Neural cell (in vitro differentiated cells): Measurements from ENCODE around the gene SYNC. TPM values are rescaled to one million over a fixed set of nuclear protein-coding genes. Genes with fewer than 3 reads are reported as not detected.

Experiments
- H2AFZ ChIP-seq: fragments of 200-600, 300-800 bp; sonication (generic), shearing (Covaris generic); 2 replicates; pipeline ENCODE4 v1.6.0; 2014; ENCODE audit warnings: low read depth, mild to moderate bottlenecking, antibody characterized with exemption, low read length, moderate library complexity
- H3F3A ChIP-seq: fragments of 200-600 bp; shearing (Covaris generic); 2 replicates; pipeline ENCODE4 v1.6.1; 2016; ENCODE audit warnings: mild to moderate bottlenecking, moderate library complexity, mixed read lengths, antibody characterized with exemption, low read length; ENCODE audit not compliant: insufficient read depth, poor library complexity, severe bottlenecking
- H3K27ac ChIP-seq: fragments of 200-600, 300-800 bp; sonication (generic), shearing (Covaris generic); 2 replicates; pipeline ENCODE4 v1.5.1; 2014; ENCODE audit warnings: mild to moderate bottlenecking, low read length, moderate library complexity
- H3K27me3 ChIP-seq: fragments of 300-800, 200-600 bp; sonication (generic), shearing (Covaris generic); 2 replicates; pipeline ENCODE4 v1.6.0; 2014; ENCODE audit warnings: mild to moderate bottlenecking, low read depth, low read length, moderate library complexity; ENCODE audit not compliant: insufficient read depth
- H3K36me3 ChIP-seq: fragments of 300-800, 200-600 bp; sonication (generic), shearing (Covaris generic); 2 replicates; pipeline ENCODE4 v1.5.1; 2014; ENCODE audit warnings: mild to moderate bottlenecking, antibody characterized with exemption, low read length, moderate library complexity; ENCODE audit not compliant: insufficient read depth
- H3K4me2 ChIP-seq: fragments of 300-800, 200-600 bp; sonication (generic), shearing (Covaris generic); 2 replicates; pipeline ENCODE4 v1.6.0; 2014; ENCODE audit warnings: mild to moderate bottlenecking, low read length
- H3K4me3 ChIP-seq: fragments of 300-800, 200-600 bp; sonication (generic), shearing (Covaris generic); 2 replicates; pipeline ENCODE4 v1.5.1; 2014; ENCODE audit warnings: mild to moderate bottlenecking, low read length, moderate library complexity
- H3K79me2 ChIP-seq: fragments of 200-600 bp; shearing (Covaris generic); replicated peaks from 2 replicates; pipeline ENCODE4 v1.6.0; 2014; ENCODE audit warnings: mild to moderate bottlenecking, low read length, moderate library complexity; ENCODE audit not compliant: insufficient read depth
- H3K9ac ChIP-seq: fragments of 300-800, 200-600 bp; sonication (generic), shearing (Covaris generic); 2 replicates; pipeline ENCODE4 v1.6.1; 2016; ENCODE audit warnings: mild to moderate bottlenecking, low read length, mixed read lengths
- H3K9me2 ChIP-seq: fragments of 200-600 bp; shearing (Covaris generic); 2 replicates; pipeline ENCODE4 v1.6.1; 2016; ENCODE audit warnings: mild to moderate bottlenecking, low read length, mixed read lengths; ENCODE audit not compliant: insufficient read depth
- H3K9me3 ChIP-seq: fragments of 200-600, 300-800 bp; sonication (generic), shearing (Covaris generic); 2 replicates; pipeline ENCODE4 v1.6.1; 2016; ENCODE audit warnings: mild to moderate bottlenecking, mixed run types, low read length, moderate library complexity, mixed read lengths
- H4K20me1 ChIP-seq: fragments of 200-600 bp; shearing (Covaris generic); 2 replicates; pipeline ENCODE4 v1.6.1; 2016; ENCODE audit warnings: mild to moderate bottlenecking, mixed run types; ENCODE audit not compliant: insufficient read depth
- EP300 ChIP-seq: fragments of 450-650 bp; conservative IDR thresholded peaks from 2 replicates; pipeline ENCODE4 v1.6.1; 2014; ENCODE audit warnings: antibody characterized with exemption, mild to moderate bottlenecking, moderate library complexity; ENCODE audit not compliant: poor library complexity, severe bottlenecking
- EZH2 ChIP-seq: fragments of 200-600, 300-800 bp; shearing (Covaris generic), sonication (generic); IDR thresholded peaks from 2 replicates; pipeline ENCODE4 v1.6.1; 2014; ENCODE audit warnings: antibody characterized with exemption, low read length, borderline replicate concordance, mild to moderate bottlenecking; ENCODE audit not compliant: insufficient read depth, poor library complexity, severe bottlenecking
- MXI1 ChIP-seq: fragments of 450-650 bp; conservative IDR thresholded peaks from 2 replicates; pipeline ENCODE4 v1.6.1; 2014; ENCODE audit warnings: antibody characterized with exemption, mild to moderate bottlenecking; ENCODE audit not compliant: poor library complexity, severe bottlenecking
- POLR2AphosphoS5 ChIP-seq: IDR thresholded peaks from 2 replicates; pipeline ENCODE4 v1.6.1; 2012
- RAD21 ChIP-seq: fragments of 450-650 bp; conservative IDR thresholded peaks from 2 replicates; pipeline ENCODE4 v1.6.1; 2014; ENCODE audit warnings: antibody characterized with exemption, mild to moderate bottlenecking, moderate library complexity
- SMC3 ChIP-seq: fragments of 450-650 bp; conservative IDR thresholded peaks from 2 replicates; pipeline ENCODE4 v1.6.1; 2014; ENCODE audit warnings: antibody characterized with exemption, mild to moderate bottlenecking, moderate library complexity; ENCODE audit not compliant: poor library complexity
- polyA plus RNA-seq: library from polyadenylated mRNA; depleted of rRNA; stranded (reverse); fragments of >200 nt; gene quantifications from 2 replicates; pipeline ENCODE4 v1.2.3, GENCODE V29; 2014
- TF ChIP-seq, protein P1 (sequence below): IDR thresholded peaks from 2 replicates; pipeline ENCODE4 v1.6.1; 2012; ENCODE audit warnings: borderline replicate concordance
- TF ChIP-seq, protein P2 (sequence below): fragments of 450-650 bp; IDR thresholded peaks from 2 replicates; pipeline ENCODE4 v1.5.1; 2014; ENCODE audit warnings: antibody characterized with exemption, mild to moderate bottlenecking, moderate library complexity; ENCODE audit not compliant: poor library complexity, severe bottlenecking

SYNC gene
- polyA plus RNA-seq, 1 donor from 2014 or later = not detected

DNA sequence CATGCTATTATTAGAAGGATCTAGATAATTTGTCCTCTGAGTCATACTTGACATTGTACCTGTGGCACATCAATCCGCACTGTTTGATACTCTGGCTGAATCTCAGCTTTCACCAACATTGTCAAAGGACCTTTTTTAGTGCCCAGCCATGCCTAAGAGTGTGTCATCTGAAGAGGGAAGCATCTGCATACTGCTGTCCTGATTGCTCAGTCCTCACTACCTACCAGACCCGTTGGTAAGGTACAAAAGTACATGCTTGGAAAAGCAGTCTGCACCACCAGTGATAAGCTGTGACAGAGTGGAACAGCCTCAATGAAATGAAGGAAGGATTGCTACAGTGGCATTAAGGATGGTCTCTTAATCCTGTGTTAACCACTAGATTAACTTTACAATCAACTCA lies 17.1 kb downstream of the SYNC start:
- no peak for TF ChIP-seq EP300
- no peak for TF ChIP-seq SMC3
- no peak for TF ChIP-seq EZH2
- TF ChIP-seq POLR2AphosphoS5 = no peak
- no peak for TF ChIP-seq RAD21
- peaks cover 23% of the 10 kb centered on the region for H3K36me3 ChIP-seq
- H3K9me3 ChIP-seq = no peaks in the 10 kb centered on the region
- no peaks in the 10 kb centered on the region for H3K9me2 ChIP-seq
- H3K4me3 ChIP-seq = no peak overlapping the region
- no peaks in the 10 kb centered on the region for H3F3A ChIP-seq
- H2AFZ ChIP-seq = no peak overlapping the region
- H3K27ac ChIP-seq = no peak overlapping the region
- H3K4me2 ChIP-seq = no peak overlapping the region
- H3K9ac ChIP-seq = no peak overlapping the region
- no peaks in the 10 kb centered on the region for H3K27me3 ChIP-seq
- no peaks in the 10 kb centered on the region for H4K20me1 ChIP-seq
- H3K79me2 ChIP-seq = no peaks in the 10 kb centered on the region

DNA sequence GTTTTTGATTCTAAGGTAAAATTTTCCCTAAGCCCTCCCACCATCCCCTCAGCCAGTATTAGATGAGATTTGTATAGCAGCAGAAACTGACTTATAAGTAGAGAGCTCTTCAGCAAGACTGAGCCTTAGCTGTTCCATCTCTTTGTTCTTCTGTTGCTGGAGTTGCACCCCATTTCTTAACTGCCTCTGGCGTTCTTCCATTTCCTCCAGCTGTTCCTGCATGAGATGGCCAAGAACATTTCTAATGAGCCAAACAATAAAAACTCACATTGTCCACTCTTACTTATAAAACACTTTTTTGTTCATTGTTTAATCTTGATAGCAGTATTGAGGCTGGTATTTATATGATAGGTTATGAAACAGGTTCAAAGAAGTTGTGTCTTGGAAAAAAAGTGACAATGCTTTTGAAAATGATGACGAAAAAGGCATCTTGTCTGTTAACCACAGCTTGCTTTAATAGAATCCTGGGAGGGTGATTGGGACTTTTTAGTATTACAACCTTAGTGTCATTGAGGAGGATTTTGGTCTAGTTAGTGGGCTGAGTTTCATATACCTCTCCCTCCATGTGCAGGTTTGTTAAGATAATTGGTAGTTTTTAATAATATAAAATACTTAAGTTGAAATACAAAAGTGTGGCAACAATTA lies 18.3 kb downstream of the SYNC start:
- Histone ChIP-seq H3K9me2 (no peaks in the 10 kb centered on the region), H3K27ac (no peak overlapping the region), H3K9me3 (no peaks in the 10 kb centered on the region), H3K9ac (no peak overlapping the region), H3K4me3 (no peak overlapping the region), H3K36me3 (peaks cover 23% of the 10 kb centered on the region), H4K20me1 (no peaks in the 10 kb centered on the region), H3F3A (no peaks in the 10 kb centered on the region), H3K27me3 (no peaks in the 10 kb centered on the region), H2AFZ (no peak overlapping the region), H3K4me2 (no peak overlapping the region), H3K79me2 (no peaks in the 10 kb centered on the region)
- no peak for TF ChIP-seq MXI1
- no peak for TF ChIP-seq EP300
- TF ChIP-seq SMC3 = no peak
- TF ChIP-seq, protein P1, sequence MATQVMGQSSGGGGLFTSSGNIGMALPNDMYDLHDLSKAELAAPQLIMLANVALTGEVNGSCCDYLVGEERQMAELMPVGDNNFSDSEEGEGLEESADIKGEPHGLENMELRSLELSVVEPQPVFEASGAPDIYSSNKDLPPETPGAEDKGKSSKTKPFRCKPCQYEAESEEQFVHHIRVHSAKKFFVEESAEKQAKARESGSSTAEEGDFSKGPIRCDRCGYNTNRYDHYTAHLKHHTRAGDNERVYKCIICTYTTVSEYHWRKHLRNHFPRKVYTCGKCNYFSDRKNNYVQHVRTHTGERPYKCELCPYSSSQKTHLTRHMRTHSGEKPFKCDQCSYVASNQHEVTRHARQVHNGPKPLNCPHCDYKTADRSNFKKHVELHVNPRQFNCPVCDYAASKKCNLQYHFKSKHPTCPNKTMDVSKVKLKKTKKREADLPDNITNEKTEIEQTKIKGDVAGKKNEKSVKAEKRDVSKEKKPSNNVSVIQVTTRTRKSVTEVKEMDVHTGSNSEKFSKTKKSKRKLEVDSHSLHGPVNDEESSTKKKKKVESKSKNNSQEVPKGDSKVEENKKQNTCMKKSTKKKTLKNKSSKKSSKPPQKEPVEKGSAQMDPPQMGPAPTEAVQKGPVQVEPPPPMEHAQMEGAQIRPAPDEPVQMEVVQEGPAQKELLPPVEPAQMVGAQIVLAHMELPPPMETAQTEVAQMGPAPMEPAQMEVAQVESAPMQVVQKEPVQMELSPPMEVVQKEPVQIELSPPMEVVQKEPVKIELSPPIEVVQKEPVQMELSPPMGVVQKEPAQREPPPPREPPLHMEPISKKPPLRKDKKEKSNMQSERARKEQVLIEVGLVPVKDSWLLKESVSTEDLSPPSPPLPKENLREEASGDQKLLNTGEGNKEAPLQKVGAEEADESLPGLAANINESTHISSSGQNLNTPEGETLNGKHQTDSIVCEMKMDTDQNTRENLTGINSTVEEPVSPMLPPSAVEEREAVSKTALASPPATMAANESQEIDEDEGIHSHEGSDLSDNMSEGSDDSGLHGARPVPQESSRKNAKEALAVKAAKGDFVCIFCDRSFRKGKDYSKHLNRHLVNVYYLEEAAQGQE = no peak
- no peak for TF ChIP-seq POLR2AphosphoS5
- TF ChIP-seq, protein P2, sequence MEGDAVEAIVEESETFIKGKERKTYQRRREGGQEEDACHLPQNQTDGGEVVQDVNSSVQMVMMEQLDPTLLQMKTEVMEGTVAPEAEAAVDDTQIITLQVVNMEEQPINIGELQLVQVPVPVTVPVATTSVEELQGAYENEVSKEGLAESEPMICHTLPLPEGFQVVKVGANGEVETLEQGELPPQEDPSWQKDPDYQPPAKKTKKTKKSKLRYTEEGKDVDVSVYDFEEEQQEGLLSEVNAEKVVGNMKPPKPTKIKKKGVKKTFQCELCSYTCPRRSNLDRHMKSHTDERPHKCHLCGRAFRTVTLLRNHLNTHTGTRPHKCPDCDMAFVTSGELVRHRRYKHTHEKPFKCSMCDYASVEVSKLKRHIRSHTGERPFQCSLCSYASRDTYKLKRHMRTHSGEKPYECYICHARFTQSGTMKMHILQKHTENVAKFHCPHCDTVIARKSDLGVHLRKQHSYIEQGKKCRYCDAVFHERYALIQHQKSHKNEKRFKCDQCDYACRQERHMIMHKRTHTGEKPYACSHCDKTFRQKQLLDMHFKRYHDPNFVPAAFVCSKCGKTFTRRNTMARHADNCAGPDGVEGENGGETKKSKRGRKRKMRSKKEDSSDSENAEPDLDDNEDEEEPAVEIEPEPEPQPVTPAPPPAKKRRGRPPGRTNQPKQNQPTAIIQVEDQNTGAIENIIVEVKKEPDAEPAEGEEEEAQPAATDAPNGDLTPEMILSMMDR = no peak

DNA sequence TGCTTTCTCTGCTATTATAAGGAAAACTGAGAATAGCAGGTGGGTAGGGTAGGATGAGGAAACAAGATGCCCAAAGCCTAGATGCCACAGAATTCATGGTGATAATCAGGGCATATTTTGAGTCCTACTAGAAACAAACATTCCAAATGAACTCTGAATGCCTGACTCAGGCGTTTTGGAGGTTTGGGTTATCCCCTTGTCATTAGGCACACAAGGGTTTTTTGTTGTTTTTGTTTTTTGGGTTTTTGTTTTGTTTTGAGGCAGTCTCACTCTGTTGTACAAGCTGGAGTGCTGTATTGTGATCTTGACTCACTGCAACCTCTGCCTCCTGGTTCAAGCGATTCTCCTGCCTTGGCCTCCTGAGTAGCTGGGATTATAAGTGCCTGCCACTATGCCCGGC lies 19.2 kb downstream of the SYNC start:
- Histone ChIP-seq H3K36me3 (peaks cover 23% of the 10 kb centered on the region), H3K4me2 (no peak overlapping the region), H2AFZ (no peak overlapping the region), H3F3A (no peaks in the 10 kb centered on the region), H3K27ac (no peak overlapping the region), H3K27me3 (no peaks in the 10 kb centered on the region), H4K20me1 (no peaks in the 10 kb centered on the region), H3K79me2 (no peaks in the 10 kb centered on the region), H3K4me3 (no peak overlapping the region), H3K9me2 (no peaks in the 10 kb centered on the region), H3K9ac (no peak overlapping the region), H3K9me3 (no peaks in the 10 kb centered on the region)
- TF ChIP-seq, protein P2 = no peak
- TF ChIP-seq SMC3 = no peak
- no peak for TF ChIP-seq EP300
